Spinal cord (tissue), 10 donors: ENCODE data around the gene ARHGEF16. TPM values are rescaled to one million over a fixed set of nuclear protein-coding genes. Genes with fewer than 3 reads are reported as not detected.

Experiments used
- DNase-seq, 6 donors: peaks; one replicate each; pipeline versions ENCODE4 v3.0.0 to v3.0.0-alpha.2; 2013 to 2015; ENCODE audit warnings: low spot score in 6 of 6, low read depth in 4 of 6
- H3K27ac ChIP-seq: one replicate; pipeline ENCODE4 v1.5.1; 2013; ENCODE audit warnings: low read depth, low read length, control low read depth
- H3K27me3 ChIP-seq: one replicate; pipeline ENCODE4 v1.6.1; 2013; ENCODE audit warnings: low read length; ENCODE audit not compliant: control insufficient read depth, insufficient read depth
- H3K36me3 ChIP-seq: one replicate; pipeline ENCODE4 v1.6.1; 2013; ENCODE audit warnings: low read length; ENCODE audit not compliant: control insufficient read depth, insufficient read depth
- H3K4me1 ChIP-seq: one replicate; pipeline ENCODE4 v1.6.1; 2013; ENCODE audit warnings: low read length; ENCODE audit not compliant: control insufficient read depth, insufficient read depth
- H3K4me3 ChIP-seq: one replicate; pipeline ENCODE4 v1.5.1; 2013; ENCODE audit warnings: low read depth, low read length, control low read depth
- H3K9me3 ChIP-seq: one replicate; pipeline ENCODE4 v1.6.1; 2013; ENCODE audit warnings: low read length; ENCODE audit not compliant: control insufficient read depth, insufficient read depth
- WGBS: methylation state at CpG from one replicate; pipeline ENCODE4 v1.1.5; 2013; ENCODE audit warnings: missing lambda C conversion rate; ENCODE audit not compliant: insufficient coverage; 5-methylcytosine and 5-hydroxymethylcytosine counted together
- polyA plus RNA-seq, 2 donors: library from polyadenylated mRNA; unstranded; fragments of 120-200 nt; gene quantifications; one replicate each; pipeline ENCODE4 v1.2.1, GENCODE V29; 2013; ENCODE audit not compliant: insufficient read length in 2 of 2
- total RNA-seq, 2 donors: library from RNA; depleted of rRNA in 1 of 2; stranded (reverse); fragments of 120-200 nt in 1 of 2; fragments of >200 nt in 1 of 2; gene quantifications; one replicate each; pipeline versions ENCODE4 v1.2.3 to v1.2.4, GENCODE V29; 2013 to 2014
- donor health status: healthy.

ARHGEF16 gene
- total and polyA plus RNA-seq, 4 donors: 1.7 to 4.2 (median 3.2) TPM

DNA sequence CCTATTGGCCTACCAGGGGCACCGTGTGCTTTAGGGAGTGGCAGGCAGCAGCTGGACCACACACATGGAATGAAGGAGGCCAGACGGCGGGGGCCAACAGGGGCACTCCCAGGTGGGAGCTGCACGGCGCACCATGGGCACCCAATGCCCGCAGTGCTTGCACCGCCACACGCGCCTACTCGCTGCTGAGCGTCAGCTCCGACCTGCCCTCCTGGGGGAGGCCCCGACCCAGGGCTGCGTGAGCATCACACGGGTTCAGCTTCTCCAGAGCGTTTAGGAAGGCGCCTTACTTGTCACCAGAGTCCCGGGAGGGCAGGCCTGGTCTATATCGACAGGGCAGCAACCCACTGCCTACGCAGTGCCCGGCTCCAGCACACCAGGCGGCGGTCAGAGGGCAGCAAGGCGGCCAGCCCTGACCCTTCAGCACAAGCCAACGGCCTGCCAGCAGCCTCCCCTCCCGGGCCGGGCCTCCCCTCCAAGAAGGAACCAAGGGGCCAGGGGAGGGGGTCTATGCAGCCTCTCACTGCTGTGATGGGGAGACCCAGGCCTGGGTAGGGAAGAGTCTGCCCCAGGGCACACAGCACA, 64.9 kb downstream of the ARHGEF16 start:
- no peaks in the 10 kb centered on the region for H3K27me3 ChIP-seq
- WGBS: 93% methylated on average over 26 of the region's 27 CpGs
- H3K4me1 ChIP-seq: peaks cover 33% of the 10 kb centered on the region
- no peak for DNase-seq
- H3K9me3 ChIP-seq: no peaks in the 10 kb centered on the region
- no peak overlapping the region for H3K4me3 ChIP-seq
- H3K36me3 ChIP-seq: peaks cover 48% of the 10 kb centered on the region
- no peak overlapping the region for H3K27ac ChIP-seq

DNA sequence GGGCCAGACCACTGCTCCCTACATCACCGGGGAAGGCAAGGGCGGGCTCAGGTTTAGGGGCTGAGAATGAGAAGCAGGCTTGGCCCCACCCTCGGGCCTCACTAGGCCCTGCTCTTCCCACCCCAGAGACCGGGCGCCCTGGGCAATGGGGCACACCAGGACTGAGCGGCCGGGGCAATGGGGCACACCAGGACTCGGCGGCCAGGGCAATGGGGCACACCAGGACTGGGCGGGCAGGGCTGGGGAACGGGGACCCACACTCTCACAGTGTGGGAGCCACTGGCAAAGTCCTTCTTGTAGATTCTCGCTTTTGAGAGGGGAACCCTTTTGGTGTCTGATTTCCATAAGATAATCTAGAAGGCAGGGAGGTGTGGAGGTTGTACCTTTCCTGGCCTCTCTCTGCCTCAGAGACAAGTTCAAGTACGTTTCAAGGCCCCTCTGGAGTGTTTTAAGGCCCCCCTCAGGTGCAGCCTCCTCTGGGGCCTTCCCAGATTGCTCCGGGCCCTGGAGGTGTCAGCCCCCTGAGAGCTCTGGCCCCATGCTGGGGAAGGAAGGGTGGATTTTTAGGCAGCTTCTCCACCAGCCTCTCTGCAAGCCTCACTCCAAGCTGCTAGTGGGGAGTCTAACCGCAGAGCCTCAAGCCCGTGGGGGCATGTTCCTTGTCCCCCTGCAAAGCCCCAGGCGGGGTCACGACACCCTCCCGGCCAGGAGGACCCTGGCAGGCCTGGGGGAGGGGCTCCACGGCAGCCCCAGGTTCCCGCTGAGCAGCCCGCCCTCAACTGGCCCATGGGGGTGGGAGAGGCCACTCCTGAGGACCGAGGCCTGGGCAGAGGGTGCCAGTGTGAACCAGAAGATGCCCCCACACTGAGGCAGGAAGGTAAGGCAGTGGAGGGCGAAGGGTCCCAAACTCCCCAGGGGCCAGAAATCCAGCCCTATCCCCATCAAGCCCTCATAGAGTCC, 66.2 kb downstream of the ARHGEF16 start:
- Histone ChIP-seq H3K27ac (no peak overlapping the region), H3K9me3 (no peaks in the 10 kb centered on the region), H3K27me3 (no peaks in the 10 kb centered on the region), H3K36me3 (peaks cover 46% of the 10 kb centered on the region), H3K4me1 (peaks cover 32% of the 10 kb centered on the region), H3K4me3 (no peak overlapping the region)
- DNase-seq: no peak
- 85% methylated on average over 20 of the region's 24 CpGs for WGBS

DNA sequence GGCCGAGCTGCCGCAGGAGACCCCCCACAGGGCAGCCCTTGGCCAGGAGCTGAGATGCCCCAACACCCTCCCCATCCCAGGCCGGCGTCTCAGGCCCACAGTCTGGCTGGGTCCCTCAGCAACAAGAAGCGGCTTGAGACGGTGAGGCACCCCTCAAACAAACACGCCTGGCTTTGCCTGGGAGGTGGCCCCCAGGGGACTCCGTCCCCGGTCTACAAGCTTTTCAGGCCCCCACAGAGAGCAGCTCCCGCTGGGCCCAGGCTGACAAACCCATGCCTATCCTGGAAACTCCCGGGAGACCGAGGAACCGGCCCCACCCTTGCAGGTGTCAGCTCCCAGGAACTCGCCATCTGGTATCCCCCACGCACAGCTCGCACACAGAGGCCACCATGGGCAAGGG, 67.0 kb downstream of the ARHGEF16 start:
- Histone ChIP-seq H3K9me3 (no peaks in the 10 kb centered on the region), H3K27ac (no peak overlapping the region), H3K27me3 (no peaks in the 10 kb centered on the region), H3K4me1 (peaks cover 28% of the 10 kb centered on the region), H3K36me3 (peaks cover 48% of the 10 kb centered on the region), H3K4me3 (no peak overlapping the region)
- 84% methylated on average over 16 of the region's 16 CpGs for WGBS
- DNase-seq: no peak

DNA sequence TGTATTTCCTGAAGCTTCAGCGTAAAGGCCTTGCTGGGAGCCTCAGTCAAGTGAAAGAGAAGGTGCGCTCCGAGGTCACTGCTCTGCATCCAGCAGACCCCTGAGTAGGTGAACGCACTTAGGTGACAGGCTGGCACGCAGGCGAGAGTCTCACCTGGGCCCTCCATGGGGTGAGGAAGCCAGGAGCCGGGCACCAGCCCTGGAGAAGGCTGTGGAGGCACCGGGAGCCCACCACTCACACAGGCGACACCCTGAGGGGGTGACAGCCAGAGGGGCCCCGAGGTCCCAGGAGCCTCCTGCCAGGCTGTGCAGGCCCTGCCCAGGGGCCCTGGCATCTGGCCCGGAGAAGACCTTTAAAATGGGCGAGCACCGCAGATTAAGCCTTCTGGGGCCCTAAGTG, 67.6 kb downstream of the ARHGEF16 start:
- H3K27ac ChIP-seq: no peak overlapping the region
- H3K36me3 ChIP-seq: peaks cover 45% of the 10 kb centered on the region
- H3K4me1 ChIP-seq: peaks cover 22% of the 10 kb centered on the region
- no peaks in the 10 kb centered on the region for H3K27me3 ChIP-seq
- no peaks in the 10 kb centered on the region for H3K9me3 ChIP-seq
- 94% methylated on average over 13 of the region's 13 CpGs for WGBS
- no peak for DNase-seq
- H3K4me3 ChIP-seq: no peak overlapping the region

DNA sequence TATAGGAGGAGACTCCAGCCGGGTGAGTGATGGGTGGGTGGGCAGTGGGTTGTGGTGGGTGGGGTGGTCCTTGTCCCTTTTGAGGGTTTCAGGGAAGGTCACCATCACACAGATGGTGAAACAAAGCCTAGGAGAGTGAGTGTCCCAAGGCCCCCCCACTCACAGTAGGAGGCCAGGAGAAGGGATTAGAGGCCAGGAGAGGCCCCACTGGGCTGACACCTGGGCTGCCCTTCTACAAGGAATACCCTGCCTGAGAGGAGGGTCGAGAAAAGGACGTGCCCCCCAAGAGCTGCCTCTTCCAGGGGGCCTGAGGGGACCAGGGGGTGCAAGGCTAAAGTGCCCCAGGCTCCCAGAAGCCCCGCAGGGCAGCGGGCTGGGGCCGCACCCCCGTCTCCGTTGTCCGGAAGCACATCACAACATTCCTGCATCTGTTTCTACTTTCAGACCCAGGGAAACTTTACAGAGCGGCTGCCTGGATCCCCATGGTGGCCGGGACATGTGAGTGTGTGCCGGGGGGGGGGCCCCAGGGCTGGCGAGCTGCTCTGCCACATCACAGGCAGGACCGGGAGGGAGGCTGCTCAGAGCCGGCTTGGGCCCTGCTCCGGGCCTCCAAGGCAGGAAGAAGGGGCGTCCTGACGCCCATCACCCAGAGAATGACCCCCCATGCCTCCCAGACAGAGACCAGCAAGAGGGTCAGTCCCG, 68.2 kb downstream of the ARHGEF16 start:
- WGBS: 71% methylated on average over 12 of the region's 19 CpGs
- no peak overlapping the region for H3K27ac ChIP-seq
- no peaks in the 10 kb centered on the region for H3K9me3 ChIP-seq
- H3K27me3 ChIP-seq: no peaks in the 10 kb centered on the region
- peaks cover 45% of the 10 kb centered on the region for H3K36me3 ChIP-seq
- peaks cover 22% of the 10 kb centered on the region for H3K4me1 ChIP-seq
- DNase-seq: no peak
- H3K4me3 ChIP-seq: no peak overlapping the region

DNA sequence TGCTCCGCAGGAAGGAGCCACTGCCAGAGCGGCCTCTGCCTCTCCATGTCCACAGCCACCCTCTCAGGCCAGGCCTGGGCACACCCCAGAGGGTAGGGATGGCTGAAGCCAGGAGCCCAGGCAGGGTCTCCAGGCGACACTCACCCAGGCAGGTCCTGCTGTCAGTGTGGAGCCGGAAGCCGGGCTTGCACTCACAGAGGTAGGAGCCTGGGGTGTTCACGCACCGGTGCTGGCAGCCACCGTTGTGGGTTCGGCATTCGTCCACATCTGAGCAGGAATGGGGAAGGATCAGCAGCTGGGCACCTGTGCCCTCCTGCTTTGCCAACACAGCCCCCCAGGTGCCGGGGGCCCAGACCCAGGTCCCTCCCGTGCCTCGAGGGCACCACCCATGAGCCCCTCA, 69.5 kb downstream of the ARHGEF16 start:
- Histone ChIP-seq H3K36me3 (peaks cover 48% of the 10 kb centered on the region), H3K4me3 (no peak overlapping the region), H3K9me3 (no peaks in the 10 kb centered on the region), H3K27me3 (no peaks in the 10 kb centered on the region), H3K27ac (no peak overlapping the region), H3K4me1 (peaks cover 34% of the 10 kb centered on the region)
- DNase-seq: no peak
- 89% methylated on average over 13 of the region's 13 CpGs for WGBS

- Histone ChIP-seq H3K36me3 (peaks cover 46% of the 10 kb centered on the region), H3K4me3 (no peak overlapping the region), H3K9me3 (no peaks in the 10 kb centered on the region), H3K4me1 (peaks cover 41% of the 10 kb centered on the region), H3K27me3 (peaks cover under 1% of the 10 kb centered on the region), H3K27ac (no peak overlapping the region)
- WGBS: 85% methylated on average over 20 of the region's 20 CpGs
- DNase-seq: peak in 1 of 6 donors; percentile 48
These were observed 70.2 kb downstream of the ARHGEF16 start for GRCh38 chr1:3524556-3525203.

- Histone ChIP-seq H3K9me3 (no peaks in the 10 kb centered on the region), H3K27me3 (peaks cover 9% of the 10 kb centered on the region), H3K4me1 (peaks cover 53% of the 10 kb centered on the region), H3K36me3 (peaks cover 40% of the 10 kb centered on the region), H3K27ac (no peak overlapping the region), H3K4me3 (no peak overlapping the region)
- no peak for DNase-seq
- WGBS: 73% methylated on average over 20 of the region's 24 CpGs
These were observed 71.4 kb downstream of the ARHGEF16 start for GRCh38 chr1:3525551-3526482.
